DMS53 treated with DMSO at 0.1 percent for 48 hours (cell line): ENCODE results near the gene TPRA1.
"Not testable (repeated sequence)": the region's sequence is repeated elsewhere in the genome, so short reads cannot be mapped to it uniquely, and the experiment has no call there.

Experiments
- DNase-seq: peaks from one replicate; lab custom pipeline; 2025; ENCODE audit not compliant: unreplicated experiment; lab: John Stamatoyannopoulos, UW

The TPRA1 gene

GRCh38 chr3:127539366-127540060 lies 51.0 kb downstream of the TPRA1 start:
- DNase-seq: no peak

GRCh38 chr3:127538569-127538968 lies 52.0 kb downstream of the TPRA1 start:
- DNase-seq: peak; percentile 18

- DNase-seq: no peak
These were observed 53.4 kb downstream of the TPRA1 start for GRCh38 chr3:127536830-127537812.

GRCh38 chr3:127535901-127536829 lies 54.4 kb downstream of the TPRA1 start:
- no peak for DNase-seq

- no peak for DNase-seq
These were observed 55.3 kb downstream of the TPRA1 start for GRCh38 chr3:127535106-127535785.

GRCh38 chr3:127534564-127534963 lies 56.0 kb downstream of the TPRA1 start:
- DNase-seq: no peak

- no peak for DNase-seq
These were observed 56.4 kb downstream of the TPRA1 start for GRCh38 chr3:127534161-127534451.

- DNase-seq: no peak
These were observed 57.9 kb downstream of the TPRA1 start for GRCh38 chr3:127532561-127533203.

GRCh38 chr3:127531821-127532220 lies 58.7 kb downstream of the TPRA1 start:
- no peak for DNase-seq

- DNase-seq: not testable (repeated sequence)
These were observed 59.7 kb downstream of the TPRA1 start for GRCh38 chr3:127530863-127531262.

- DNase-seq: no peak
These were observed 61.0 kb downstream of the TPRA1 start for GRCh38 chr3:127529346-127530188.

GRCh38 chr3:127525373-127525772 lies 65.2 kb downstream of the TPRA1 start:
- DNase-seq: peak; percentile 92

- no peak for DNase-seq
These were observed 66.1 kb downstream of the TPRA1 start for GRCh38 chr3:127524296-127524896.
